PFSK-1 (cell line): ENCODE results near the gene CLEC2D.

Source experiments
- FOXP2 ChIP-seq: optimal IDR thresholded peaks from 2 replicates; pipeline ENCODE3; 2011; ENCODE audit warnings: borderline replicate concordance, control low read depth, inconsistent platforms; ENCODE audit not compliant: insufficient read depth; ENCODE audit errors: extremely low read length, extremely low read depth
- POLR2AphosphoS5 ChIP-seq: IDR thresholded peaks from 2 replicates; pipeline ENCODE4 v1.6.1; 2012; ENCODE audit warnings: low read depth, mild to moderate bottlenecking, control low read depth, low read length, moderate library complexity
- REST ChIP-seq, 2 experiments: IDR thresholded peaks; 2 replicates each; pipeline versions ENCODE4 v1.6.1 to v1.8.0; 2011 to 2012; ENCODE audit warnings: low read depth in 2 of 2, low read length in 2 of 2, control low read depth in 1 of 2, inconsistent platforms in 1 of 2, mild to moderate bottlenecking in 1 of 2, moderate library complexity in 1 of 2; ENCODE audit not compliant: insufficient read depth in 1 of 2
- SIN3A ChIP-seq: IDR thresholded peaks from 2 replicates; pipeline ENCODE4 v1.6.1; 2012; ENCODE audit warnings: mild to moderate bottlenecking, low read length, moderate library complexity, borderline replicate concordance; ENCODE audit not compliant: insufficient read depth
- TAF1 ChIP-seq: IDR thresholded peaks from 2 replicates; pipeline ENCODE4 v1.6.1; 2012; ENCODE audit warnings: low read length, control low read depth, borderline replicate concordance; ENCODE audit not compliant: insufficient read depth

CLEC2D gene

GRCh38 chr12:9706086-9706685 lies 36.7 kb downstream of the CLEC2D start:
- TF ChIP-seq FOXP2 (no peak), SIN3A (no peak), TAF1 (no peak), POLR2AphosphoS5 (no peak), REST (IDR thresholded peaks at IDR 0.05; ENCODE audit: insufficient read depth in 1 of 2, low read depth in 2 of 2, low read length in 2 of 2) (no peak)

GRCh38 chr12:9707356-9707755 lies 37.8 kb downstream of the CLEC2D start:
- TF ChIP-seq TAF1 (no peak), FOXP2 (no peak)

GRCh38 chr12:9707864-9708808 lies 38.6 kb downstream of the CLEC2D start:
- TF ChIP-seq POLR2AphosphoS5, result no peak
- TF ChIP-seq FOXP2, result no peak
- no peak for TF ChIP-seq SIN3A
- TF ChIP-seq TAF1, result no peak
- TF ChIP-seq REST (IDR thresholded peaks at IDR 0.05; ENCODE audit: insufficient read depth in 1 of 2, low read depth in 2 of 2, low read length in 2 of 2), result no peak

GRCh38 chr12:9708853-9709252 lies 39.3 kb downstream of the CLEC2D start:
- no peak for TF ChIP-seq TAF1
- no peak for TF ChIP-seq REST (IDR thresholded peaks at IDR 0.05; ENCODE audit: insufficient read depth in 1 of 2, low read depth in 2 of 2, low read length in 2 of 2)
- TF ChIP-seq SIN3A, result no peak
- TF ChIP-seq FOXP2, result no peak
- no peak for TF ChIP-seq POLR2AphosphoS5

GRCh38 chr12:9710584-9711375 lies 41.3 kb downstream of the CLEC2D start:
- TF ChIP-seq SIN3A, result no peak
- TF ChIP-seq TAF1, result no peak
- TF ChIP-seq REST (IDR thresholded peaks at IDR 0.05; ENCODE audit: insufficient read depth in 1 of 2, low read depth in 2 of 2, low read length in 2 of 2), result no peak
- no peak for TF ChIP-seq POLR2AphosphoS5
- TF ChIP-seq FOXP2, result no peak
